Measurements from ENCODE around the gene IL18.

DNA sequence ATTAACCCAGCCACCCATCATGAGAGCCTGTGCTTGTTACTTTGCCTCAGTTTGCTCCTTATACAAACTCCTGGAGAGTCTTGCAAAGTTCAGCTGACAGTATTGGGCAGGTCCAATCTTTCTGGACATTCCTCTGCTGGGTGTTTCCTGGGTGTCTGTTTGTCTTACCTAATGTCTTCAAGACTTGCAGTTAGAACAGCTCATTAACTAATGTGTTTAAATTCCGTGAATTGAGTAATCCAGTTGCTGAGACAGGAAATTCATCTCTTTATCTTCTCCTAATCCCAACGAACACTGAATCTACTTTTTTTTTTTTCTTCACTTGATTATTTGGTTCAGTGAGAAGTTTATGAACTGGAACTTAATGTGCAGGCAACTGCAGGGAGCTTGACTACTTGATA lies 32.1 kb upstream of the IL18 start:
- TF ChIP-seq, protein P1, sequence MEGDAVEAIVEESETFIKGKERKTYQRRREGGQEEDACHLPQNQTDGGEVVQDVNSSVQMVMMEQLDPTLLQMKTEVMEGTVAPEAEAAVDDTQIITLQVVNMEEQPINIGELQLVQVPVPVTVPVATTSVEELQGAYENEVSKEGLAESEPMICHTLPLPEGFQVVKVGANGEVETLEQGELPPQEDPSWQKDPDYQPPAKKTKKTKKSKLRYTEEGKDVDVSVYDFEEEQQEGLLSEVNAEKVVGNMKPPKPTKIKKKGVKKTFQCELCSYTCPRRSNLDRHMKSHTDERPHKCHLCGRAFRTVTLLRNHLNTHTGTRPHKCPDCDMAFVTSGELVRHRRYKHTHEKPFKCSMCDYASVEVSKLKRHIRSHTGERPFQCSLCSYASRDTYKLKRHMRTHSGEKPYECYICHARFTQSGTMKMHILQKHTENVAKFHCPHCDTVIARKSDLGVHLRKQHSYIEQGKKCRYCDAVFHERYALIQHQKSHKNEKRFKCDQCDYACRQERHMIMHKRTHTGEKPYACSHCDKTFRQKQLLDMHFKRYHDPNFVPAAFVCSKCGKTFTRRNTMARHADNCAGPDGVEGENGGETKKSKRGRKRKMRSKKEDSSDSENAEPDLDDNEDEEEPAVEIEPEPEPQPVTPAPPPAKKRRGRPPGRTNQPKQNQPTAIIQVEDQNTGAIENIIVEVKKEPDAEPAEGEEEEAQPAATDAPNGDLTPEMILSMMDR (IDR thresholded peaks at IDR 0.05), result no peak
- TF ChIP-seq POLR2A (IDR thresholded peaks at IDR 0.05), result no peak

Measured in stomach (tissue), 4 donors.